ENCODE measurements around the gene DLST.

DLST gene

GRCh38 chr14:74897642-74898041 is 15.9 kb downstream of the DLST start:
- DNase-seq, result no peak

- no peak for DNase-seq
Observed at GRCh38 chr14:74898083-74898482, 16.4 kb downstream of the DLST start.

GRCh38 chr14:74898694-74899093 is 17.0 kb downstream of the DLST start:
- no peak for DNase-seq

- DNase-seq, result no peak
Observed at GRCh38 chr14:74902941-74903705, 21.4 kb downstream of the DLST start.

GRCh38 chr14:74904635-74905503 is 23.2 kb downstream of the DLST start:
- no peak for DNase-seq

- DNase-seq, result peak; percentile 83
Observed at GRCh38 chr14:74905595-74906142, 24.0 kb downstream of the DLST start.

GRCh38 chr14:74906925-74907521 is 25.3 kb downstream of the DLST start:
- DNase-seq, result no peak

GRCh38 chr14:74907744-74908143 is 26.0 kb downstream of the DLST start:
- DNase-seq, result no peak

GRCh38 chr14:74908861-74909341 is 27.2 kb downstream of the DLST start:
- no peak for DNase-seq

GRCh38 chr14:74909501-74909900 is 27.8 kb downstream of the DLST start:
- DNase-seq, result no peak

GRCh38 chr14:74909911-74910310 is 28.2 kb downstream of the DLST start:
- no peak for DNase-seq

GRCh38 chr14:74910556-74910955 is 28.8 kb downstream of the DLST start:
- no peak for DNase-seq

- no peak for DNase-seq
Observed at GRCh38 chr14:74911221-74911620, 29.5 kb downstream of the DLST start.

- no peak for DNase-seq
Observed at GRCh38 chr14:74911704-74912103, 30.0 kb downstream of the DLST start.

GRCh38 chr14:74912111-74912510 is 30.4 kb downstream of the DLST start:
- no peak for DNase-seq

- no peak for DNase-seq
Observed at GRCh38 chr14:74912801-74913200, 31.1 kb downstream of the DLST start.

GRCh38 chr14:74913393-74913910 is 31.7 kb downstream of the DLST start:
- no peak for DNase-seq

GRCh38 chr14:74913986-74914573 is 32.4 kb downstream of the DLST start:
- DNase-seq, result peak; percentile 71

- no peak for DNase-seq
Observed at GRCh38 chr14:74915426-74915825, 33.7 kb downstream of the DLST start.

- DNase-seq, result no peak
Observed at GRCh38 chr14:74915826-74916225, 34.1 kb downstream of the DLST start.

- DNase-seq, result no peak
Observed at GRCh38 chr14:74917178-74917543, 35.4 kb downstream of the DLST start.

- DNase-seq, result no peak
Observed at GRCh38 chr14:74917646-74918081, 35.9 kb downstream of the DLST start.

GRCh38 chr14:74918380-74918779 is 36.7 kb downstream of the DLST start:
- DNase-seq, result no peak

All from hematopoietic multipotent progenitor cell treated with erythropoietin and hydrocortisone succinate and interleukin-3 and kit ligand, for 8 days (in vitro differentiated cells).